K562 (cell line): ENCODE results near the gene GALM. TPM values are rescaled to one million over a fixed set of nuclear protein-coding genes. Genes with fewer than 3 reads are reported as not detected.

Experiments used
- ATAC-seq: fragments of 200-7000 bp; cut with Tn5 transposase; 3 replicates; pipeline ENCODE4 v1.9.1; 2020; ENCODE audit warnings: moderate library complexity
- BruUV-seq: library from RNA; stranded (reverse); fragments of 400-500 nt; replicated peaks from 2 replicates; lab custom pipeline; 2021; lab: Mats Ljungman, UMichigan
- CTCF ChIA-PET: fragments of 300-600 bp; formaldehyde crosslinking; extraction: SDS; loops from one replicate; lab custom pipeline; 2021; ENCODE audit warnings: low intra/inter-chr PET ratio; lab: Yijun Ruan, JAX
- POLR2A ChIA-PET: fragments of 300-600, 350-650 bp; sonication (Branson Sonifier 250); formaldehyde crosslinking; extraction: SDS; loops from one replicate; lab custom pipeline; 2021; ENCODE audit warnings: antibody characterized with exemption, inconsistent platforms; lab: Yijun Ruan, JAX
- DNase-seq, 4 experiments: peaks; one replicate each; pipeline versions ENCODE4 v3.0.0 to v3.0.0-alpha.2; 2011 to 2018; ENCODE audit warnings: low spot score in 3 of 4, mixed read lengths in 3 of 4; ENCODE audit errors: extremely low read depth in 1 of 4
- FAIRE-seq: peaks from 2 replicates; lab custom pipeline; 2011; peaks lifted over from hg19 to GRCh38; lab: Jason Lieb, UNC
- H2AFZ ChIP-seq: 2 replicates; pipeline ENCODE4 v1.6.0; 2011; ENCODE audit warnings: low read depth, low read length, control low read depth, inconsistent platforms
- H3K27ac ChIP-seq: fragments of 200-600 bp; 3 replicates; pipeline ENCODE4 v1.8.0; 2011; ENCODE audit warnings: low read depth, mild to moderate bottlenecking, control low read depth, inconsistent platforms, low read length, moderate library complexity, mixed read lengths; ENCODE audit errors: extremely low read depth
- H3K27me3 ChIP-seq, 2 experiments: fragments of 300-600 bp in 1 of 2; 2 replicates in 1 of 2; 3 replicates in 1 of 2; pipeline versions ENCODE4 v1.6.0 to v1.8.0; 2011; ENCODE audit warnings: inconsistent platforms in 2 of 2, low read length in 2 of 2, mild to moderate bottlenecking in 1 of 2, mixed read lengths in 1 of 2, moderate library complexity in 1 of 2; ENCODE audit not compliant: control insufficient read depth in 2 of 2, insufficient read depth in 2 of 2
- H3K36me3 ChIP-seq: fragments of 300-600 bp; 3 replicates; pipeline ENCODE4 v1.8.0; 2011; ENCODE audit warnings: mild to moderate bottlenecking, low read length, inconsistent platforms; ENCODE audit not compliant: control insufficient read depth, insufficient read depth
- H3K4me1 ChIP-seq, 2 experiments: fragments of 200-600 bp in 1 of 2; replicated peaks in 1 of 2; 2 replicates in 1 of 2; 3 replicates in 1 of 2; pipeline versions ENCODE4 v1.5.1 to v1.8.0; 2011; ENCODE audit warnings: inconsistent platforms in 2 of 2, low read length in 2 of 2, mild to moderate bottlenecking in 1 of 2, mixed read lengths in 1 of 2, moderate library complexity in 1 of 2; ENCODE audit not compliant: control insufficient read depth in 2 of 2, insufficient read depth in 2 of 2
- H3K4me2 ChIP-seq: 2 replicates; pipeline ENCODE4 v1.6.1; 2011; ENCODE audit warnings: low read length, control low read depth, inconsistent platforms, mixed read lengths; ENCODE audit not compliant: insufficient read depth
- H3K4me3 ChIP-seq: fragments of 200-600 bp; sonication (generic), shearing (Covaris generic); 2 replicates; pipeline ENCODE4 v1.5.1; 2016; ENCODE audit warnings: control low read depth, inconsistent platforms
- H3K79me2 ChIP-seq: fragments of 200-600 bp; 3 replicates; pipeline ENCODE4 v1.8.0; 2011; ENCODE audit warnings: low read length, inconsistent platforms; ENCODE audit not compliant: control insufficient read depth, insufficient read depth
- H3K9ac ChIP-seq, 2 experiments: 2 replicates each; pipeline versions ENCODE4 v1.6.0 to v1.6.1; 2011; ENCODE audit warnings: low read depth in 2 of 2, low read length in 2 of 2, control low read depth in 1 of 2, inconsistent platforms in 1 of 2, mild to moderate bottlenecking in 1 of 2, mixed read lengths in 1 of 2; ENCODE audit not compliant: insufficient read depth in 1 of 2
- H3K9me1 ChIP-seq: one replicate; pipeline ENCODE4 v1.6.0; 2011; ENCODE audit warnings: inconsistent platforms, mild to moderate bottlenecking, low read length, moderate library complexity; ENCODE audit not compliant: control insufficient read depth, insufficient read depth
- H3K9me3 ChIP-seq: replicated peaks from 2 replicates; pipeline ENCODE4 v1.5.1; 2011; ENCODE audit warnings: low read depth, low read length, inconsistent platforms; ENCODE audit not compliant: control insufficient read depth, insufficient read depth
- H4K20me1 ChIP-seq: replicated peaks from 2 replicates; pipeline ENCODE4 v1.6.1; 2011; ENCODE audit warnings: low read length, inconsistent platforms, mixed read lengths; ENCODE audit not compliant: control insufficient read depth, insufficient read depth
- COPS2 ChIP-seq: fragments of 450-650 bp; conservative IDR thresholded peaks from 2 replicates; pipeline ENCODE4 v1.6.1; 2016; ENCODE audit warnings: mild to moderate bottlenecking, moderate library complexity
- EGR1 ChIP-seq: fragments of 450-650 bp; conservative IDR thresholded peaks from 2 replicates; pipeline ENCODE4 v1.6.1; 2017; ENCODE audit warnings: mild to moderate bottlenecking
- ELK3 ChIP-seq: fragments of 450-650 bp; formaldehyde crosslinking; IDR thresholded peaks from 2 replicates; pipeline ENCODE4 v1.4.0; 2020; ENCODE audit warnings: mild to moderate bottlenecking
- GTF2E2 ChIP-seq: fragments of 200-800 bp; sonication (Bioruptor generic); IDR thresholded peaks from 2 replicates; pipeline ENCODE4 v1.6.1; 2016; ENCODE audit warnings: missing genetic modification characterization, missing compliant biosample characterization
- KAT7 ChIP-seq: sonication (generic); formaldehyde crosslinking; IDR thresholded peaks from 2 replicates; pipeline ENCODE4 v1.8.0; 2022; ENCODE audit warnings: missing genetic modification reagents, mild to moderate bottlenecking, borderline replicate concordance
- NRF1 ChIP-seq, 2 experiments: fragments of 450-650 bp; IDR thresholded peaks in 1 of 2; conservative IDR thresholded peaks in 1 of 2; 2 replicates each; pipeline ENCODE4 v1.6.1; 2014; ENCODE audit warnings: mild to moderate bottlenecking in 2 of 2
- TFAM ChIP-seq: fragments of 250-450 bp; sonication (Bioruptor Pico); conservative IDR thresholded peaks from 2 replicates; pipeline ENCODE4 v1.5.0; 2021; ENCODE audit warnings: mild to moderate bottlenecking, moderate library complexity
- ZNF592 ChIP-seq: fragments of 450-650 bp; IDR thresholded peaks from 2 replicates; pipeline ENCODE4 v1.6.1; 2017; ENCODE audit warnings: antibody characterized with exemption, mild to moderate bottlenecking
- WGBS: fragments of 100-300 bp; shearing (Covaris generic); methylation state at CpG from one replicate; pipeline ENCODE4 v1.1.6; 2016; ENCODE audit warnings: low coverage, mixed read lengths; ENCODE audit not compliant: insufficient coverage; ENCODE audit errors: missing lambda C conversion rate; 5-methylcytosine and 5-hydroxymethylcytosine counted together
- in situ Hi-C: fragments of 300-500 bp; cut with MboI; formaldehyde crosslinking; loops from 4 replicates; pipeline ENCODE4 v1.15.0; 2018; ENCODE audit warnings: inconsistent platforms, mixed read lengths
- intact Hi-C: fragments of 100-400 bp; cut with micrococcal nuclease; formaldehyde crosslinking; loops from 2 replicates; pipeline ENCODE4 v1.14.2; 2022
- polyA plus RNA-seq, 8 experiments: library from polyadenylated mRNA; depleted of rRNA in 4 of 8; stranded (reverse) in 5 of 8; unstranded in 3 of 8; fragments of >200 nt; fragmentation: Nextera tagmentation in 2 of 8; fragmentation: Illumina TruSeq in 1 of 8; extraction: Ambion mirVana in 2 of 8; extraction: Trizol in 1 of 8; gene quantifications; 2 replicates each; pipeline versions ENCODE4 v1.2.1 to v1.2.3, GENCODE V29; 2011 to 2014; ENCODE audit warnings: inconsistent platforms in 1 of 8, missing spikeins in 1 of 8
- total RNA-seq, 7 experiments: library from RNA; depleted of rRNA in 6 of 7; stranded (reverse); fragments of >200 nt in 6 of 7; fragmentation: Illumina TruSeq in 2 of 7; extraction: Trizol in 2 of 7; gene quantifications; 2 replicates each; pipeline versions ENCODE4 v1.2.1 to v1.2.3, GENCODE V29; 2011 to 2021; ENCODE audit warnings: low replicate concordance in 1 of 7

Gene GALM
- total and polyA plus RNA-seq, 9 of the 15 experiments (the other 6 are each of a cell fraction or from before 2014, with no cell fraction given): 22.1 to 51.7 (median 27.9) TPM

- TF ChIP-seq TFAM (CRISPR knock-in tag) (no peak), NRF1 (conservative IDR thresholded peaks at IDR 0.05 in 1 of 2, IDR thresholded peaks at IDR 0.05 in 1 of 2) (no peak), ELK3 (CRISPR knock-in tag) (no peak), EGR1 (no peak), KAT7 (no peak), COPS2 (no peak), GTF2E2 (tag) (no peak), ZNF592 (no peak)
- in situ Hi-C loops: no loop called here
- no peaks in the 10 kb centered on the region for H3K79me2 ChIP-seq
- ChIA-PET CTCF (no interaction called here), POLR2A (interaction anchor here (1.4 kb wide), 1 partner anchor 33 kb away, joined by 5 read pairs; the partner anchor contains the start of gene SRSF7)
- no peak for DNase-seq
- FAIRE-seq: no peak
- no peak overlapping the region for H3K4me3 ChIP-seq
- H3K36me3 ChIP-seq: no peaks in the 10 kb centered on the region; the same call in 1 of the 3 replicates
- no peak overlapping the region for H3K9ac ChIP-seq
- intact Hi-C loops: no loop called here
- no peaks in the 10 kb centered on the region for H3K27me3 ChIP-seq
- H3K4me1 ChIP-seq: no peaks in the 10 kb centered on the region; a peak in 2 of 5 replicates
- H2AFZ ChIP-seq: no peak overlapping the region
- no TSS peak for BruUV-seq
- no peak overlapping the region for H3K27ac ChIP-seq
- H3K4me2 ChIP-seq: no peak overlapping the region
- ATAC-seq: no peak
- WGBS: 76% methylated on average over 4 of the region's 4 CpGs
- no peaks in the 10 kb centered on the region for H3K9me1 ChIP-seq
- no peaks in the 10 kb centered on the region for H3K9me3 ChIP-seq
- no peaks in the 10 kb centered on the region for H4K20me1 ChIP-seq
Measured at GRCh38 chr2:38718601-38719000, 52.7 kb downstream of the GALM start.
